Measurements from ENCODE around the gene CCDC154. TPM values are rescaled to one million over a fixed set of nuclear protein-coding genes. Genes with fewer than 3 reads are reported as not detected.

CCDC154 gene
- total and polyA plus RNA-seq, 8 donors: 0.31 to 4.5 (median 3.1) TPM; not detected in 5

DNA sequence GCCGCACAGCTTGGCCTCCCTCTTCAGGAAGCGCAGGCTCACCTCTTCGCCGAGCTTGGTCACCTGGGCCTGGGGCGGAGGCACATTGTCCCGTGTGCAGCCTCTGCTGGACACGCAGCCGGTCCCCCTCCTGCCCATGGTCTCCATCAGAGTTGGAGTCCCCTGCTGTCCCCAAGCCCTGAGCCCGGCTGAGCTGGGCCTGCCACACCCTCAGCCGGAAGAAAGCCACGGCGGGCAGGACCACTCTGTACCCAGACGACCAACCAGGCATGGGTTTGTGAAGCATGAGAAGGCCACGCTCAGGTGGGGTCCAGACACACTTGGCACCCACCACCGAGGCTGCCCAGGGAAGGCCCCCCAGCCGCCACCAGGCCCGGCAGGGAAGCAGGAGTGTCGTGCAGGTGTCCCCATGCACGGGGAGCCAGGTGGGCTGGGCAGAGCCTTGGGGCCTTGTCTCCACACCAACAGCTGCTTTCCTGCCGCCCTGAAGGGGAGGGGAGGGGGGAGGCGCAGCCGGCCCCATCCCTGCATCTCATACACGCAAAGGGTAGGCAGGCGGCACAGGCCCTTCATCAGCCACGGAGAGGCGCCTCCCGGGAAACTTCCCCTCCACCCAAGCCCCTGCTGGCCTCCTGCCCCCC, 5.2 kb downstream of the CCDC154 start:
- Histone ChIP-seq H3K4me3 (no peak overlapping the region), H3K27ac (no peak overlapping the region), H3K9me3 (no peaks in the 10 kb centered on the region), H3K36me3 (no peaks in the 10 kb centered on the region), H3K27me3 (peaks cover 0 to 3% (median 0%) of the 10 kb centered on the region in 3 donors), H3K4me1 (peaks cover 0 to 4% (median 0%) of the 10 kb centered on the region in 4 donors)
- intact Hi-C loops (cut with DNase I; ENCODE audit: low total_unique reads): no loop called here
- no peak for DNase-seq
- WGBS, 5 donors: 73 to 95% (median 81%) methylated on average over 17 to 27 of the region's 27 CpGs
- TF ChIP-seq, protein P1, sequence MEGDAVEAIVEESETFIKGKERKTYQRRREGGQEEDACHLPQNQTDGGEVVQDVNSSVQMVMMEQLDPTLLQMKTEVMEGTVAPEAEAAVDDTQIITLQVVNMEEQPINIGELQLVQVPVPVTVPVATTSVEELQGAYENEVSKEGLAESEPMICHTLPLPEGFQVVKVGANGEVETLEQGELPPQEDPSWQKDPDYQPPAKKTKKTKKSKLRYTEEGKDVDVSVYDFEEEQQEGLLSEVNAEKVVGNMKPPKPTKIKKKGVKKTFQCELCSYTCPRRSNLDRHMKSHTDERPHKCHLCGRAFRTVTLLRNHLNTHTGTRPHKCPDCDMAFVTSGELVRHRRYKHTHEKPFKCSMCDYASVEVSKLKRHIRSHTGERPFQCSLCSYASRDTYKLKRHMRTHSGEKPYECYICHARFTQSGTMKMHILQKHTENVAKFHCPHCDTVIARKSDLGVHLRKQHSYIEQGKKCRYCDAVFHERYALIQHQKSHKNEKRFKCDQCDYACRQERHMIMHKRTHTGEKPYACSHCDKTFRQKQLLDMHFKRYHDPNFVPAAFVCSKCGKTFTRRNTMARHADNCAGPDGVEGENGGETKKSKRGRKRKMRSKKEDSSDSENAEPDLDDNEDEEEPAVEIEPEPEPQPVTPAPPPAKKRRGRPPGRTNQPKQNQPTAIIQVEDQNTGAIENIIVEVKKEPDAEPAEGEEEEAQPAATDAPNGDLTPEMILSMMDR (IDR thresholded peaks at IDR 0.05): no peak
- no peak for TF ChIP-seq EP300 (IDR thresholded peaks at IDR 0.05)
- TF ChIP-seq POLR2A (IDR thresholded peaks at IDR 0.05): no peak
- no peak for TF ChIP-seq POLR2AphosphoS5 (IDR thresholded peaks at IDR 0.05)

DNA sequence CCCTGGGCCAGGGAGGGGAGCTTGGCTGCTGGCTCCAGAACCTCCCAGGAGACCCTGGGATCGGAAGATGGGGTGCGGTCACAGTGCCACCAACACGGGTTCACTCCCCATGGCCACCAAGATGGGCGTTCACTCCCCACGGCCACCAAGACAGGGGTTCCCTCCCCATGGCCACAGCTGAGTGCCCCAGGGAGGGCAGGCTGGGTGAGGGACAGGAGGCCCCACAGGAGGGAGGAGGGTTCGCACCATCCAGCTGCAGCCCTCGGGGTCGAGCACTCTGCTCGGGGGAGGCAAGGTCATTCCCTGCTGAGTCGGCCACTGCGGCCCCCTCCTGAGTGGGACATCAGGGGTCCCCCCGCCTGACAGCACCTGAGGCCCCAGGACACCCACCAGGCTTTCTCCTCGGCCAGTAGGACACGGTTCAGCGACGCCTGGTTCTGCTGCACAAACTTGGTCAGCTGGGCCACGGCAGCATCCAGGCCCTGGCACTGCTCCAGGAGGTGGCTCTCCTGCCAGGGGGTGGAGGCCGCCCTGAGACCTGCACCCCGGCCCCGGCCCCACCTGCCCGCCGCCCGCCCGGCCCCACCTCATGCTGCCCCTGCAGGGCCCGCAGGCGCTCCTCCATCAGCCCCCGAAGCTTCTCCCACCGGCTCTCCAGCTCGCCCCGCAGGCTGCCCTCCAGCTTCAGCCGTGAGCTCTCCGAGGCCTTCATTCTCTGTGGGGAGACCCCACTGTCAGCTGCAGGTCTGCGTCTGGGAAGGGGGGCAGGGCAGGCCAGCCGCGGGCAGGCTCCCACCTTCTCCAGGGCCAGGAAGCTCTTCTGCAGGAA, 5.9 kb downstream of the CCDC154 start:
- H3K27ac ChIP-seq: no peak overlapping the region
- peaks cover 0 to 10% (median 0%) of the 10 kb centered on the region in 3 donors for H3K27me3 ChIP-seq
- intact Hi-C loops (cut with DNase I; ENCODE audit: low total_unique reads): no loop called here
- H3K4me1 ChIP-seq: peaks cover 0 to 4% (median 0%) of the 10 kb centered on the region in 4 donors
- H3K4me3 ChIP-seq: no peak overlapping the region
- TF ChIP-seq, protein P1 (IDR thresholded peaks at IDR 0.05): no peak
- no peak for TF ChIP-seq EP300 (IDR thresholded peaks at IDR 0.05)
- TF ChIP-seq POLR2A (IDR thresholded peaks at IDR 0.05): no peak
- no peak for TF ChIP-seq POLR2AphosphoS5 (IDR thresholded peaks at IDR 0.05)
- no peak for DNase-seq
- no peaks in the 10 kb centered on the region for H3K36me3 ChIP-seq
- H3K9me3 ChIP-seq: no peaks in the 10 kb centered on the region
- WGBS, 5 donors: 56 to 70% (median 60%) methylated on average over 1 to 35 of the region's 35 CpGs

DNA sequence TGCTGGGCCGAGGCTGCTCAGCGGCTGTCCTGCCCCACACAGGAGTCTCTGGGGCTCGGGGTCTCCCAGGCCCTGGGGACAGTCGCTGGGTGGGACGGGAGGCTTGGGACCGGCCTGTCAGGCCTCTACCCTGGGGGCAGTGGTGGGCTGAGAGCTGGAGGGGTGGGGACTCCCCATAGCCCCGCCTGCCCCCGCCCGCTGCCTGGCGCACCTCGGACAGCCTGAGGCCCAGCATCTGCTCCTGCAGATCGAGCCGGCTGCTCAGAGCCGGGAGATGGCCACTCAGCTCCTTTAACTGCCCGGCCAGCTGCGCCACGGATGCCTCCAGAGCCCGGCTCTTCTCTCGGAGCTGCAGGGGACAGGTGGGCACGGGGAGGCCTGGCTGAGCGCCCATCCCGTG, 6.8 kb downstream of the CCDC154 start:
- intact Hi-C loops (cut with DNase I; ENCODE audit: low total_unique reads): no loop called here
- Histone ChIP-seq H3K4me3 (no peak overlapping the region), H3K27me3 (peaks cover 0 to 18% (median 0%) of the 10 kb centered on the region in 3 donors), H3K4me1 (peaks cover 0 to 4% (median 0%) of the 10 kb centered on the region in 4 donors), H3K27ac (no peak overlapping the region), H3K36me3 (no peaks in the 10 kb centered on the region), H3K9me3 (no peaks in the 10 kb centered on the region)
- TF ChIP-seq POLR2AphosphoS5 (IDR thresholded peaks at IDR 0.05) (no peak), POLR2A (IDR thresholded peaks at IDR 0.05) (no peak), EP300 (IDR thresholded peaks at IDR 0.05) (no peak)
- TF ChIP-seq, protein P1 (IDR thresholded peaks at IDR 0.05): no peak
- no peak for DNase-seq
- 76 to 89% (median 78%) methylated on average over 12 to 22 of the region's 22 CpGs for WGBS, 5 donors

DNA sequence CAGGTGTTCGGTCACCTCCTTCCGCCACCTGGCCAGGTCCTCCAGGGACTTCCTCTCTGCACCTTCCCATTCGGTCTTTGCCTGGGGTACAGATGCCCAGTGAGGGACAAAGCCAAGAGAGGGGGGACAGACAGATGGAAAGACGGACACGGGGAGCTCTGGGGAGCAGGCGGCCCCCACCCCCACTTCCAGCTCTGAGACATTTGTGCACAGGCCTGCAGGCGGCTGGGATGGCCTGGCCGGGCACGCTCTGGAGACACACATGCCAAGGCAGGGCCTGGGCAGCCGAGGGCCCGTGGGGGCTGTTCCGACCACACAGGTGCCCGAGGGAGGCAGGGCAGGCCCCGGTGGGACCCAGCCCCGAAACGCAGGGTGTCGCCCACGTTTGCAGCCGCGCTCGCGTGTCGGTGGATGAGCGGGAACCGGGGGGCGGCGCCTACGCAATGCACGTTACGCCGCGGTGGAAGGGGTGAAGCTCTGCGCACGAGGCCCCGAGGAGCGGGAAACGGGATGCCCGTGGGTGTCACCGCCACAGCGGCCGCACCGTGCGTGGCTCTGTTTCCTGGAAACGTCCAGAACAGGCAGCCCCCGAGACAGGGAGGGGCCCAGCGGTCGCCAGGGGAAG, 7.5 kb downstream of the CCDC154 start:
- no peak for DNase-seq
- no peaks in the 10 kb centered on the region for H3K9me3 ChIP-seq
- peaks cover 0 to 26% (median 0%) of the 10 kb centered on the region in 3 donors for H3K27me3 ChIP-seq
- no peak for TF ChIP-seq EP300 (IDR thresholded peaks at IDR 0.05)
- TF ChIP-seq, protein P1 (IDR thresholded peaks at IDR 0.05): no peak
- TF ChIP-seq POLR2A (IDR thresholded peaks at IDR 0.05): no peak
- TF ChIP-seq POLR2AphosphoS5 (IDR thresholded peaks at IDR 0.05): no peak
- H3K4me3 ChIP-seq: no peak overlapping the region
- H3K27ac ChIP-seq: no peak overlapping the region
- H3K4me1 ChIP-seq: peaks cover 0 to 6% (median 0%) of the 10 kb centered on the region in 4 donors
- WGBS, 5 donors: 82 to 94% (median 89%) methylated on average over 38 to 47 of the region's 47 CpGs
- intact Hi-C loops (cut with DNase I; ENCODE audit: low total_unique reads): no loop called here
- no peaks in the 10 kb centered on the region for H3K36me3 ChIP-seq
